Measurements from ENCODE around the gene DDX23. TPM values are rescaled to one million over a fixed set of nuclear protein-coding genes. Genes with fewer than 3 reads are reported as not detected.

The DDX23 gene
- total RNA-seq, 3 donors from 2014 or later: 65.4 to 89.9 (median 76.0) TPM

GRCh38 chr12:48832321-48833060, 19.5 kb downstream of the DDX23 start:
- TF ChIP-seq CTCF (IDR thresholded peaks at IDR 0.05): no peak
- H3K27ac ChIP-seq: no peak overlapping the region
- no peak overlapping the region for H3K4me3 ChIP-seq
- peaks cover 10% of the 10 kb centered on the region for H3K36me3 ChIP-seq
- DNase-seq (ENCODE audit: low spot score in 2 of 2): no peak
- H3K9me3 ChIP-seq: no peaks in the 10 kb centered on the region
- no peaks in the 10 kb centered on the region for H3K4me1 ChIP-seq
- H3K27me3 ChIP-seq: no peaks in the 10 kb centered on the region
- intact Hi-C loops (cut with DNase I; ENCODE audit: low total_unique reads): no loop called here

GRCh38 chr12:48831257-48831656, 20.7 kb downstream of the DDX23 start:
- Histone ChIP-seq H3K36me3 (peaks cover 7% of the 10 kb centered on the region), H3K4me3 (no peak overlapping the region), H3K27me3 (no peaks in the 10 kb centered on the region), H3K27ac (no peak overlapping the region), H3K4me1 (no peaks in the 10 kb centered on the region), H3K9me3 (no peaks in the 10 kb centered on the region)
- no peak for DNase-seq (ENCODE audit: low spot score in 2 of 2)
- TF ChIP-seq POLR2AphosphoS5 (IDR thresholded peaks at IDR 0.05) (no peak), POLR2A (IDR thresholded peaks at IDR 0.05) (no peak), CTCF (IDR thresholded peaks at IDR 0.05) (no peak)
- intact Hi-C loops (cut with DNase I; ENCODE audit: low total_unique reads): no loop called here

GRCh38 chr12:48828841-48829575, 23.0 kb downstream of the DDX23 start:
- peaks cover 7% of the 10 kb centered on the region for H3K36me3 ChIP-seq
- no peak overlapping the region for H3K27ac ChIP-seq
- H3K27me3 ChIP-seq: no peaks in the 10 kb centered on the region
- DNase-seq (ENCODE audit: low spot score in 2 of 2): no peak
- H3K9me3 ChIP-seq: no peaks in the 10 kb centered on the region
- no peak overlapping the region for H3K4me3 ChIP-seq
- no peaks in the 10 kb centered on the region for H3K4me1 ChIP-seq
- TF ChIP-seq CTCF (IDR thresholded peaks at IDR 0.05) (no peak), POLR2A (IDR thresholded peaks at IDR 0.05) (no peak), POLR2AphosphoS5 (IDR thresholded peaks at IDR 0.05) (no peak)
- intact Hi-C loops (cut with DNase I; ENCODE audit: low total_unique reads): no loop called here

GRCh38 chr12:48828293-48828692, 23.7 kb downstream of the DDX23 start:
- Histone ChIP-seq H3K4me3 (no peak overlapping the region), H3K27me3 (no peaks in the 10 kb centered on the region), H3K27ac (no peak overlapping the region), H3K9me3 (no peaks in the 10 kb centered on the region), H3K4me1 (no peaks in the 10 kb centered on the region), H3K36me3 (peaks cover 7% of the 10 kb centered on the region)
- no peak for DNase-seq (ENCODE audit: low spot score in 2 of 2)
- TF ChIP-seq POLR2A (IDR thresholded peaks at IDR 0.05): no peak
- no peak for TF ChIP-seq CTCF (IDR thresholded peaks at IDR 0.05)
- no peak for TF ChIP-seq POLR2AphosphoS5 (IDR thresholded peaks at IDR 0.05)
- intact Hi-C loops (cut with DNase I; ENCODE audit: low total_unique reads): no loop called here

- DNase-seq (ENCODE audit: low spot score in 2 of 2): no peak
- no peak overlapping the region for H3K4me3 ChIP-seq
- H3K9me3 ChIP-seq: no peaks in the 10 kb centered on the region
- intact Hi-C loops (cut with DNase I; ENCODE audit: low total_unique reads): no loop called here
- H3K4me1 ChIP-seq: no peaks in the 10 kb centered on the region
- TF ChIP-seq POLR2AphosphoS5 (IDR thresholded peaks at IDR 0.05) (no peak), POLR2A (IDR thresholded peaks at IDR 0.05) (no peak), CTCF (IDR thresholded peaks at IDR 0.05) (no peak)
- peaks cover 4% of the 10 kb centered on the region for H3K36me3 ChIP-seq
- H3K27ac ChIP-seq: no peak overlapping the region
- H3K27me3 ChIP-seq: no peaks in the 10 kb centered on the region
Observed at GRCh38 chr12:48827513-48828096, 24.4 kb downstream of the DDX23 start.

All from breast epithelium (tissue), 4 donors.